ENCODE results near the gene TEKT2. TPM values are rescaled to one million over a fixed set of nuclear protein-coding genes. Genes with fewer than 3 reads are reported as not detected.

The TEKT2 gene
- total and polyA plus RNA-seq, 2 of the 8 experiments (the other 6 are each of a cell fraction or from before 2014, with no cell fraction given): 1.6 to 1.7 TPM

- ChIA-PET POLR2A (ENCODE audit: partially characterized antibody) (no interaction called here), CTCF (ENCODE audit: partially characterized antibody) (interaction anchor here (0.7 to 32.6 kb wide), 5 partner anchors 14 to 69 kb away, joined by 3 to 738 read pairs (median 3); partner anchors contain the start of gene TRAPPC3)
- H4K8ac ChIP-seq (ENCODE audit: extremely low read depth, insufficient read depth, low read length): no peak overlapping the region
- TF ChIP-seq EP300 (IDR thresholded peaks at IDR 0.05; ENCODE audit: borderline replicate concordance in 1 of 2, low read depth in 2 of 2, low read length in 2 of 2): no peak
- TF ChIP-seq SP4 (IDR thresholded peaks at IDR 0.05; ENCODE audit: low read length): no peak
- TF ChIP-seq FOSL1 (IDR thresholded peaks at IDR 0.05; ENCODE audit: insufficient read depth, low read depth, low read length): no peak
- no peak for TF ChIP-seq CTBP2 (IDR thresholded peaks at IDR 0.05; ENCODE audit: borderline replicate concordance, insufficient read depth, insufficient read length, low read length)
- no peak for TF ChIP-seq MAFK (IDR thresholded peaks at IDR 0.05; ENCODE audit: low read depth, low read length)
- TF ChIP-seq SUZ12 (IDR thresholded peaks at IDR 0.05; ENCODE audit: low read length): no peak
- H3K27me3 ChIP-seq (replicated peaks in 1 of 4; ENCODE audit: control insufficient read depth in 3 of 4, extremely low read depth in 1 of 4, insufficient read depth in 3 of 4, low read length in 3 of 4): no peaks in the 10 kb centered on the region
- H3K4me1 ChIP-seq (replicated peaks in 1 of 4; ENCODE audit: control insufficient read depth in 3 of 4, insufficient read depth in 4 of 4, low read length in 3 of 4): peaks cover 0 to 18% (median 13%) of the 10 kb centered on the region in 4 experiments; a peak in 5 of 7 replicates
- DNase-seq (ENCODE audit: low read depth in 1 of 2, low spot score in 2 of 2) (no peak), FAIRE-seq (no peak)
- no peak overlapping the region for H3K4ac ChIP-seq (replicated peaks; ENCODE audit: insufficient read length, low read depth, low read length)
- H3K56ac ChIP-seq (replicated peaks; ENCODE audit: insufficient read length, low read depth, low read length): no peak overlapping the region
- H2AK5ac ChIP-seq (ENCODE audit: low read depth, low read length): no peak overlapping the region
- no peak overlapping the region for H3K23ac ChIP-seq (ENCODE audit: insufficient read length)
- no peak overlapping the region for H2BK15ac ChIP-seq (ENCODE audit: low read length)
- no peak overlapping the region for H3K4me2 ChIP-seq (ENCODE audit: insufficient read depth in 1 of 2, low read depth in 2 of 2, low read length in 2 of 2)
- no peak overlapping the region for H2AFZ ChIP-seq (ENCODE audit: low read length)
- H2BK20ac ChIP-seq (ENCODE audit: low read length): no peak overlapping the region
- H3K18ac ChIP-seq (ENCODE audit: extremely low read depth, low read length): no peak overlapping the region
- peaks cover 5% of the 10 kb centered on the region; the same call in 1 of the 2 replicates for H3K79me1 ChIP-seq (ENCODE audit: low read depth, low read length)
- no peak overlapping the region for H2BK5ac ChIP-seq (ENCODE audit: low read depth, low read length)
- peaks cover 0 to 10% of the 10 kb centered on the region in 2 experiments for H4K20me1 ChIP-seq (replicated peaks in 1 of 2; ENCODE audit: control insufficient read depth in 1 of 2, insufficient read depth in 2 of 2, low read length in 2 of 2)
- H2BK12ac ChIP-seq (ENCODE audit: low read depth, low read length): no peak overlapping the region
- no peaks in the 10 kb centered on the region for H3K9me3 ChIP-seq (ENCODE audit: insufficient read depth in 2 of 2, low read depth in 1 of 2, low read length in 1 of 2)
- peaks cover 0 to 15% of the 10 kb centered on the region in 2 experiments; a peak in 2 of 4 replicates for H3K79me2 ChIP-seq (ENCODE audit: control insufficient read depth in 1 of 2, insufficient read depth in 2 of 2, low read length in 2 of 2)
- H3K9ac ChIP-seq (replicated peaks in 1 of 4; ENCODE audit: extremely low read depth in 1 of 4, low read depth in 3 of 4, low read length in 3 of 4): no peak overlapping the region
- H3K14ac ChIP-seq (ENCODE audit: insufficient read length): no peak overlapping the region
- peaks cover 23 to 38% (median 33%) of the 10 kb centered on the region in 4 experiments for H3K36me3 ChIP-seq (ENCODE audit: control insufficient read depth in 2 of 4, insufficient read depth in 4 of 4, low read length in 3 of 4)
- H3K4me3 ChIP-seq (ENCODE audit: extremely low read depth in 1 of 4, insufficient read depth in 2 of 4, low read depth in 3 of 4, low read length in 4 of 4): no peak overlapping the region
- WGBS, 2 experiments (ENCODE audit: extremely low coverage in 1 of 2, insufficient coverage in 1 of 2, insufficient read length in 1 of 2, insufficient replicate concordance in 2 of 2, low coverage in 1 of 2, low lambda C conversion rate in 2 of 2, missing lambda C conversion rate in 1 of 2): 98% methylated on average over 7 of the region's 7 CpGs; no CpG with 5 or more reads in 1 of the 2 experiments
- H3K27ac ChIP-seq (ENCODE audit: low read depth, low read length): no peak overlapping the region
- H3K23me2 ChIP-seq (ENCODE audit: low read depth, low read length): peaks cover 5% of the 10 kb centered on the region; the same call in 1 of the 2 replicates
- H4K91ac ChIP-seq (replicated peaks; ENCODE audit: insufficient read length, low read length): no peak overlapping the region
- H4K5ac ChIP-seq (ENCODE audit: insufficient read length, low read depth, low read length): no peak overlapping the region
- no peak overlapping the region for H2BK120ac ChIP-seq (replicated peaks; ENCODE audit: low read depth, low read length)
Observed at GRCh38 chr1:36093226-36093625, 9.3 kb downstream of the TEKT2 start.
